ENCODE data around the gene EFNB1. TPM values are rescaled to one million over a fixed set of nuclear protein-coding genes. Genes with fewer than 3 reads are reported as not detected.

The EFNB1 gene
- total RNA-seq, 2 experiments from 2014 or later, result 2.9 to 3.1 TPM

DNA sequence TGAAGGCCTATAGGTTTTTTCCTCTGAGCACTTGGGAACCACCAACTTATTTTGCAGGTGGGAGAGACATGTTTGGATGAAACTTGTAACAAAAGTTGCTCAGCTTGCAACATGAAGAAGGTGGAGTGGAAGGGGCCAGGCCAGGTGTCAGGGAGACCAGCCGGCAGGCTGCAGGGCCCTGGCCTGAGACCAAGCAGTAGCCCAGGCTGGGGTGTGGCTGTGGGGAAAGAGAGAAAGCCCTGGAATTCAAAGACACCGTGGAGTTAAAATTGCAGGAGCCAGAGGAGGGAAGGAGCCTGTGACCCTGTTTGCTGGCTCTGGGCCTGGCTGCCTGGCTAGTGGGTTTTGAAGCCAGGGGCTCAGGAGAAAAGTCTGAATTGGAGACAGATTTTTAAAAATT is 43.4 kb downstream of the EFNB1 start:
- TF ChIP-seq, protein P1, sequence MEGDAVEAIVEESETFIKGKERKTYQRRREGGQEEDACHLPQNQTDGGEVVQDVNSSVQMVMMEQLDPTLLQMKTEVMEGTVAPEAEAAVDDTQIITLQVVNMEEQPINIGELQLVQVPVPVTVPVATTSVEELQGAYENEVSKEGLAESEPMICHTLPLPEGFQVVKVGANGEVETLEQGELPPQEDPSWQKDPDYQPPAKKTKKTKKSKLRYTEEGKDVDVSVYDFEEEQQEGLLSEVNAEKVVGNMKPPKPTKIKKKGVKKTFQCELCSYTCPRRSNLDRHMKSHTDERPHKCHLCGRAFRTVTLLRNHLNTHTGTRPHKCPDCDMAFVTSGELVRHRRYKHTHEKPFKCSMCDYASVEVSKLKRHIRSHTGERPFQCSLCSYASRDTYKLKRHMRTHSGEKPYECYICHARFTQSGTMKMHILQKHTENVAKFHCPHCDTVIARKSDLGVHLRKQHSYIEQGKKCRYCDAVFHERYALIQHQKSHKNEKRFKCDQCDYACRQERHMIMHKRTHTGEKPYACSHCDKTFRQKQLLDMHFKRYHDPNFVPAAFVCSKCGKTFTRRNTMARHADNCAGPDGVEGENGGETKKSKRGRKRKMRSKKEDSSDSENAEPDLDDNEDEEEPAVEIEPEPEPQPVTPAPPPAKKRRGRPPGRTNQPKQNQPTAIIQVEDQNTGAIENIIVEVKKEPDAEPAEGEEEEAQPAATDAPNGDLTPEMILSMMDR (IDR thresholded peaks at IDR 0.05), result no peak
- ATAC-seq (ENCODE audit: poor library complexity) (no peak), DNase-seq (no peak)
- Mint-ChIP-seq H3K36me3 (ENCODE audit: low read depth) (no peaks in the 10 kb centered on the region), H3K4me3 (no peak overlapping the region), H3K27ac (no peak overlapping the region), H3K4me1 (ENCODE audit: low read depth) (peaks cover 9% of the 10 kb centered on the region), H3K9me3 (no peaks in the 10 kb centered on the region), H3K27me3 (no peaks in the 10 kb centered on the region)
- CTCF ChIA-PET, result no interaction called here
- Histone ChIP-seq H3K36me3 (ENCODE audit: insufficient read depth, low read length) (no peaks in the 10 kb centered on the region), H3K27ac (ENCODE audit: low read depth in 1 of 2, low read length in 2 of 2) (no peak overlapping the region), H3K9me3 (ENCODE audit: control insufficient read depth in 1 of 2, insufficient read depth in 1 of 2, low read length in 2 of 2) (no peaks in the 10 kb centered on the region), H3K4me1 (ENCODE audit: insufficient read depth, low read length) (peaks cover 10% of the 10 kb centered on the region), H3K4me3 (ENCODE audit: low read length) (no peak overlapping the region), H3K27me3 (ENCODE audit: control insufficient read depth in 1 of 2, insufficient read depth in 2 of 2, low read length in 2 of 2) (no peaks in the 10 kb centered on the region)
- POLR2A ChIA-PET, result no interaction called here
- intact Hi-C loops (cut with DNase I, micrococcal nuclease), result no loop called here

DNA sequence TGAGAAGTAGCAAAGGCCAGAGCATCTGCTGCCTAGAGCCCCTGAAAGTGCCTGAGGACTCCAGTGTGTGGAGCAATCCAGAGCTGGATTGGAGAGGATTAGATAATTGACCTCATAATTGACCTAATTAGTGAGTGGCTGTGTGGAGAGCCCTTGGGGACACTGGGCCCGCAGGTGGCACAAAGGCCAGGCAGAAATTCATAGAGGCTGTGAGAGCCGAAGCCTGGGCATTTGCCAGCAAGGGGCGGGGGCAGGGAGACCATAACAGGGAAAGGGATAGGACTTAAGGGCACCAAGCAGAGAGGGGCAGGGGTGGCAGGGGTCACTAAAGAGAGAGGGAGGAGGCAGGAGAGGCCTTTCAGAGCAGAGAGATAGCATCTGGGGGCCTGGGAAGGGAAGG is 45.3 kb downstream of the EFNB1 start:
- Histone ChIP-seq H3K9me3 (ENCODE audit: control insufficient read depth in 1 of 2, insufficient read depth in 1 of 2, low read length in 2 of 2) (no peaks in the 10 kb centered on the region), H3K4me3 (ENCODE audit: low read length) (no peak overlapping the region), H3K4me1 (ENCODE audit: insufficient read depth, low read length) (peaks cover 3% of the 10 kb centered on the region), H3K36me3 (ENCODE audit: insufficient read depth, low read length) (no peaks in the 10 kb centered on the region), H3K27me3 (ENCODE audit: control insufficient read depth in 1 of 2, insufficient read depth in 2 of 2, low read length in 2 of 2) (no peaks in the 10 kb centered on the region), H3K27ac (ENCODE audit: low read depth in 1 of 2, low read length in 2 of 2) (no peak overlapping the region)
- Mint-ChIP-seq H3K4me1 (ENCODE audit: low read depth) (peaks cover 2% of the 10 kb centered on the region), H3K9me3 (no peaks in the 10 kb centered on the region), H3K27me3 (no peaks in the 10 kb centered on the region), H3K27ac (no peak overlapping the region), H3K4me3 (no peak overlapping the region), H3K36me3 (ENCODE audit: low read depth) (no peaks in the 10 kb centered on the region)
- ChIA-PET CTCF (no interaction called here), POLR2A (no interaction called here)
- intact Hi-C loops (cut with DNase I, micrococcal nuclease), result no loop called here
- no peak for ATAC-seq (ENCODE audit: poor library complexity)
- TF ChIP-seq, protein P1 (IDR thresholded peaks at IDR 0.05), result no peak
- DNase-seq, result no peak

DNA sequence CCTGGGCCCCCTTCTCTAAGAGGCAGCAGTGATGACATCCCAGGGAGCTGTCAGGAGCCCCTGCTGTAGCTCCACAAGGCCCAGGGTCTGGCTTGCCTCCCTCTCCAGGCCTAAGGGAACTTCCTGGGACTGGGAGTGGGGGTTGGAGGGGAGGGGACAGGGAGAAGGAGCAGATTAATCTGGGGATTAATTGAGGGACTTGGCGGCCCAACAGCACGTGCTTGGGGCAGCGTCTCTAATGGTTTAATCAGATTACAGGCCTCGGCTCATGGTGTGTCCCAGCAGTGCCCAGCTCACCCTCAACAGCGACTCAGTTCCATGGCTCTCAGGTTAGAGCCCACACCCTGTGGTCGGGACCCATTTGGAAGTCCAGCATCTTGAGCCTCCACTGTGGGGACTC is 47.9 kb downstream of the EFNB1 start:
- Histone ChIP-seq H3K27ac (ENCODE audit: low read depth in 1 of 2, low read length in 2 of 2) (no peak overlapping the region), H3K9me3 (ENCODE audit: control insufficient read depth in 1 of 2, insufficient read depth in 1 of 2, low read length in 2 of 2) (no peaks in the 10 kb centered on the region), H3K4me3 (ENCODE audit: low read length) (no peak overlapping the region), H3K27me3 (ENCODE audit: control insufficient read depth in 1 of 2, insufficient read depth in 2 of 2, low read length in 2 of 2) (no peaks in the 10 kb centered on the region), H3K4me1 (ENCODE audit: insufficient read depth, low read length) (no peaks in the 10 kb centered on the region), H3K36me3 (ENCODE audit: insufficient read depth, low read length) (no peaks in the 10 kb centered on the region)
- ChIA-PET POLR2A (no interaction called here), CTCF (no interaction called here)
- Mint-ChIP-seq H3K4me3 (no peak overlapping the region), H3K9me3 (no peaks in the 10 kb centered on the region), H3K27me3 (no peaks in the 10 kb centered on the region), H3K36me3 (ENCODE audit: low read depth) (no peaks in the 10 kb centered on the region), H3K4me1 (ENCODE audit: low read depth) (no peaks in the 10 kb centered on the region), H3K27ac (no peak overlapping the region)
- intact Hi-C loops (cut with DNase I, micrococcal nuclease), result no loop called here
- TF ChIP-seq, protein P1 (IDR thresholded peaks at IDR 0.05), result no peak
- ATAC-seq (ENCODE audit: poor library complexity), result no peak
- no peak for DNase-seq

Data from CD4-positive, alpha-beta T cell (primary cell).